SK-MEL-5 (cell line): ENCODE data around the gene ZNF451. TPM values are rescaled to one million over a fixed set of nuclear protein-coding genes. Genes with fewer than 3 reads are reported as not detected.

Source experiments
- total RNA-seq: library from RNA; depleted of rRNA; stranded (reverse); fragments of >200 nt; shearing (Covaris generic); gene quantifications from 2 replicates; pipeline ENCODE4 v1.2.3, GENCODE V29; 2014; rRNA removed

Gene ZNF451
- total RNA-seq, 1 experiment from 2014 or later: 33.9 TPM

Other genes starting within 250 kb of the ZNF451 start
- 0.59 and 0.63 TPM in 2 replicates for gene BEND6, start 135.1 kb upstream of the ZNF451 start, total RNA-seq
- gene KIAA1586, start 43.5 kb upstream of the ZNF451 start, total RNA-seq: 9.4 and 10.1 TPM in 2 replicates
- gene BAG2, start 82.1 kb downstream of the ZNF451 start, total RNA-seq: 7.2 and 7.7 TPM in 2 replicates
- 12.8 and 12.9 TPM in 2 replicates for gene RAB23, start 132.1 kb downstream of the ZNF451 start, total RNA-seq
- 28.6 and 29.9 TPM in 2 replicates for gene PRIM2, start 227.4 kb downstream of the ZNF451 start, total RNA-seq